Measurements from ENCODE around the gene CHRDL2.

The CHRDL2 gene

GRCh38 chr11:74696500-74696899, 34.7 kb downstream of the CHRDL2 start:
- H3K9ac ChIP-seq (ENCODE audit: low read length), result no peak overlapping the region
- H3K4me2 ChIP-seq (ENCODE audit: low read depth, low read length), result no peak overlapping the region
- H3K9me3 ChIP-seq (replicated peaks; ENCODE audit: insufficient read depth, low read length), result no peaks in the 10 kb centered on the region
- no peak for DNase-seq
- H3K27ac ChIP-seq (ENCODE audit: low read length), result no peak overlapping the region
- H2AFZ ChIP-seq (ENCODE audit: low read length), result no peak overlapping the region
- H3K36me3 ChIP-seq (replicated peaks; ENCODE audit: insufficient read depth, low read length), result no peaks in the 10 kb centered on the region
- no peaks in the 10 kb centered on the region for H3K27me3 ChIP-seq (replicated peaks; ENCODE audit: insufficient read depth, low read length)
- H3K79me2 ChIP-seq (ENCODE audit: low read length), result no peaks in the 10 kb centered on the region
- H3K9me2 ChIP-seq (replicated peaks; ENCODE audit: insufficient read depth, low read length), result no peaks in the 10 kb centered on the region
- H4K20me1 ChIP-seq (ENCODE audit: insufficient read depth, low read length), result no peaks in the 10 kb centered on the region
- TF ChIP-seq EZH2 (optimal IDR thresholded peaks at IDR 0.05; ENCODE audit: low read depth, low read length) (no peak), EZH2phosphoT487 (IDR thresholded peaks at IDR 0.05; ENCODE audit: low read length) (no peak), CTCF (IDR thresholded peaks at IDR 0.05; ENCODE audit: low read length) (no peak)
- H3K4me3 ChIP-seq (ENCODE audit: low read length), result no peak overlapping the region
- H3F3A ChIP-seq (ENCODE audit: insufficient read depth, low read length), result no peaks in the 10 kb centered on the region
- no peaks in the 10 kb centered on the region for H3K4me1 ChIP-seq (ENCODE audit: low read length)

GRCh38 chr11:74695705-74696280, 35.4 kb downstream of the CHRDL2 start:
- H2AFZ ChIP-seq (ENCODE audit: low read length), result no peak overlapping the region
- TF ChIP-seq EZH2 (optimal IDR thresholded peaks at IDR 0.05; ENCODE audit: low read depth, low read length), result no peak
- TF ChIP-seq CTCF (IDR thresholded peaks at IDR 0.05; ENCODE audit: low read length), result no peak
- no peak for TF ChIP-seq EZH2phosphoT487 (IDR thresholded peaks at IDR 0.05; ENCODE audit: low read length)
- no peaks in the 10 kb centered on the region for H4K20me1 ChIP-seq (ENCODE audit: insufficient read depth, low read length)
- no peak overlapping the region for H3K4me3 ChIP-seq (ENCODE audit: low read length)
- no peaks in the 10 kb centered on the region for H3K9me2 ChIP-seq (replicated peaks; ENCODE audit: insufficient read depth, low read length)
- H3K36me3 ChIP-seq (replicated peaks; ENCODE audit: insufficient read depth, low read length), result no peaks in the 10 kb centered on the region
- no peaks in the 10 kb centered on the region for H3K79me2 ChIP-seq (ENCODE audit: low read length)
- no peaks in the 10 kb centered on the region for H3K9me3 ChIP-seq (replicated peaks; ENCODE audit: insufficient read depth, low read length)
- no peak overlapping the region for H3K9ac ChIP-seq (ENCODE audit: low read length)
- no peak overlapping the region for H3K27ac ChIP-seq (ENCODE audit: low read length)
- H3K27me3 ChIP-seq (replicated peaks; ENCODE audit: insufficient read depth, low read length), result no peaks in the 10 kb centered on the region
- H3K4me2 ChIP-seq (ENCODE audit: low read depth, low read length), result no peak overlapping the region
- DNase-seq, result no peak
- no peaks in the 10 kb centered on the region for H3F3A ChIP-seq (ENCODE audit: insufficient read depth, low read length)
- H3K4me1 ChIP-seq (ENCODE audit: low read length), result no peaks in the 10 kb centered on the region

- H3K4me3 ChIP-seq (ENCODE audit: low read length), result no peak overlapping the region
- no peak overlapping the region for H3K27ac ChIP-seq (ENCODE audit: low read length)
- no peaks in the 10 kb centered on the region for H3K27me3 ChIP-seq (replicated peaks; ENCODE audit: insufficient read depth, low read length)
- H3K79me2 ChIP-seq (ENCODE audit: low read length), result no peaks in the 10 kb centered on the region
- no peak overlapping the region for H3K9ac ChIP-seq (ENCODE audit: low read length)
- TF ChIP-seq EZH2phosphoT487 (IDR thresholded peaks at IDR 0.05; ENCODE audit: low read length) (no peak), EZH2 (optimal IDR thresholded peaks at IDR 0.05; ENCODE audit: low read depth, low read length) (no peak), CTCF (IDR thresholded peaks at IDR 0.05; ENCODE audit: low read length) (no peak)
- no peaks in the 10 kb centered on the region for H4K20me1 ChIP-seq (ENCODE audit: insufficient read depth, low read length)
- no peaks in the 10 kb centered on the region for H3F3A ChIP-seq (ENCODE audit: insufficient read depth, low read length)
- H3K9me2 ChIP-seq (replicated peaks; ENCODE audit: insufficient read depth, low read length), result no peaks in the 10 kb centered on the region
- H3K9me3 ChIP-seq (replicated peaks; ENCODE audit: insufficient read depth, low read length), result no peaks in the 10 kb centered on the region
- no peak for DNase-seq
- H3K4me1 ChIP-seq (ENCODE audit: low read length), result no peaks in the 10 kb centered on the region
- no peak overlapping the region for H2AFZ ChIP-seq (ENCODE audit: low read length)
- H3K36me3 ChIP-seq (replicated peaks; ENCODE audit: insufficient read depth, low read length), result no peaks in the 10 kb centered on the region
- H3K4me2 ChIP-seq (ENCODE audit: low read depth, low read length), result no peak overlapping the region
Observed at GRCh38 chr11:74694136-74694930, 36.9 kb downstream of the CHRDL2 start.

Data from MM.1S (cell line).